ENCODE measurements around the gene PRR5L. TPM values are rescaled to one million over a fixed set of nuclear protein-coding genes. Genes with fewer than 3 reads are reported as not detected.

The PRR5L gene
- total and polyA plus RNA-seq, 2 experiments from 2014 or later, result 3.1 to 8.9 TPM

DNA sequence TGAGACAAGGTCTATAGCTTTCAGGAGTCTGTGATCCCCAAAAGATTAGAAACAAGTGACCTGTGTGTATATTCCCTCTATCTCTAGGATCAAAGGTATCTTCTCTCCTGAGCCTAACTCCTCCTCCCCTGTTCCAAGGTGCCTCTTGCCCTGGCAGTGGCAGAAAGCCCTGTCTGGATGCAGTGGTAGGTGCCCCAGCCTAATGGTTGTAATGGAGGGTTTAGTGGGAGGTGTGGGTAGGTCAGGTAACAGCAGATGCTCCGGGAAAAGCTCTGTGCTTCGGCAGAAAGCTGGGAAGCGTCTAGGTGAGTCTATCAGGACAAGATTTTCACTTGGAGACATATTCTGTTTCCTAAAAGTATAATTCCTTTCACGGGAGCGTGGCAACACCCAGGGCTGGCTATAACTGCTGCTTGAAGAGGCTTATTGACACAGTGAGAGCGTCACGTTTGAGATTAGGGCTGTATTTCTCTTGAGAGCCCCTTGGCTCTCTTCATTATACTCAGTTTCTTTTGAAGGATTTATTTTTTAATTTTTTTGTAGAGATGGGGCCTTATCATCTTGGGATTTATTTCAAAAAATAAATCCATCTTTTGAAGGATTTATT, 49.5 kb downstream of the PRR5L start:
- H3F3A ChIP-seq (replicated peaks; ENCODE audit: low read depth), result no peaks in the 10 kb centered on the region
- H3K4me1 ChIP-seq (ENCODE audit: insufficient read depth), result no peaks in the 10 kb centered on the region
- ATAC-seq (no peak), DNase-seq (ENCODE audit: low spot score) (no peak)
- H4K20me1 ChIP-seq (replicated peaks; ENCODE audit: insufficient read depth), result no peaks in the 10 kb centered on the region
- no peaks in the 10 kb centered on the region for H3K27me3 ChIP-seq (ENCODE audit: insufficient read depth)
- no peak overlapping the region for H3K4me2 ChIP-seq
- no peak overlapping the region for H3K4me3 ChIP-seq
- no peak overlapping the region for H2AFZ ChIP-seq
- H3K27me3 Mint-ChIP-seq (ENCODE audit: insufficient read depth, low read depth, poor library complexity), result peaks cover 5% of the 10 kb centered on the region
- no peaks in the 10 kb centered on the region for H3K79me2 ChIP-seq (replicated peaks; ENCODE audit: insufficient read depth)
- H3K27ac Mint-ChIP-seq, result no peak overlapping the region
- no peak overlapping the region for H3K27ac ChIP-seq (ENCODE audit: low read depth)
- H3K9me3 Mint-ChIP-seq, result no peaks in the 10 kb centered on the region
- H3K4me1 Mint-ChIP-seq, result no peaks in the 10 kb centered on the region
- no peaks in the 10 kb centered on the region for H3K36me3 Mint-ChIP-seq (ENCODE audit: low read depth)
- H3K9me2 ChIP-seq (ENCODE audit: insufficient read depth), result 0 out of 2 replicates have a peak, but pooled peaks cover 5% of the 10 kb centered on the region
- no peak for TF ChIP-seq ZNF331 (CRISPR knock-in tag; IDR thresholded peaks at IDR 0.05; ENCODE audit: low read depth)
- TF ChIP-seq ZNF114 (CRISPR knock-in tag; IDR thresholded peaks at IDR 0.05), result no peak
- no peak for TF ChIP-seq JUNB (IDR thresholded peaks at IDR 0.05; ENCODE audit: unreplicated experiment)
- TF ChIP-seq EZH2phosphoT487 (IDR thresholded peaks at IDR 0.05; ENCODE audit: unreplicated experiment), result no peak
- no peak for TF ChIP-seq CREB1 (CRISPR knock-in tag; IDR thresholded peaks at IDR 0.05; ENCODE audit: low read depth)
- no peak for TF ChIP-seq POLR2AphosphoS5 (IDR thresholded peaks at IDR 0.05; ENCODE audit: low read depth)
- TF ChIP-seq, protein P1, sequence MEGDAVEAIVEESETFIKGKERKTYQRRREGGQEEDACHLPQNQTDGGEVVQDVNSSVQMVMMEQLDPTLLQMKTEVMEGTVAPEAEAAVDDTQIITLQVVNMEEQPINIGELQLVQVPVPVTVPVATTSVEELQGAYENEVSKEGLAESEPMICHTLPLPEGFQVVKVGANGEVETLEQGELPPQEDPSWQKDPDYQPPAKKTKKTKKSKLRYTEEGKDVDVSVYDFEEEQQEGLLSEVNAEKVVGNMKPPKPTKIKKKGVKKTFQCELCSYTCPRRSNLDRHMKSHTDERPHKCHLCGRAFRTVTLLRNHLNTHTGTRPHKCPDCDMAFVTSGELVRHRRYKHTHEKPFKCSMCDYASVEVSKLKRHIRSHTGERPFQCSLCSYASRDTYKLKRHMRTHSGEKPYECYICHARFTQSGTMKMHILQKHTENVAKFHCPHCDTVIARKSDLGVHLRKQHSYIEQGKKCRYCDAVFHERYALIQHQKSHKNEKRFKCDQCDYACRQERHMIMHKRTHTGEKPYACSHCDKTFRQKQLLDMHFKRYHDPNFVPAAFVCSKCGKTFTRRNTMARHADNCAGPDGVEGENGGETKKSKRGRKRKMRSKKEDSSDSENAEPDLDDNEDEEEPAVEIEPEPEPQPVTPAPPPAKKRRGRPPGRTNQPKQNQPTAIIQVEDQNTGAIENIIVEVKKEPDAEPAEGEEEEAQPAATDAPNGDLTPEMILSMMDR (conservative IDR thresholded peaks at IDR 0.05; ENCODE audit: low read depth in 2 of 2), result no peak
- TF ChIP-seq, protein P2, sequence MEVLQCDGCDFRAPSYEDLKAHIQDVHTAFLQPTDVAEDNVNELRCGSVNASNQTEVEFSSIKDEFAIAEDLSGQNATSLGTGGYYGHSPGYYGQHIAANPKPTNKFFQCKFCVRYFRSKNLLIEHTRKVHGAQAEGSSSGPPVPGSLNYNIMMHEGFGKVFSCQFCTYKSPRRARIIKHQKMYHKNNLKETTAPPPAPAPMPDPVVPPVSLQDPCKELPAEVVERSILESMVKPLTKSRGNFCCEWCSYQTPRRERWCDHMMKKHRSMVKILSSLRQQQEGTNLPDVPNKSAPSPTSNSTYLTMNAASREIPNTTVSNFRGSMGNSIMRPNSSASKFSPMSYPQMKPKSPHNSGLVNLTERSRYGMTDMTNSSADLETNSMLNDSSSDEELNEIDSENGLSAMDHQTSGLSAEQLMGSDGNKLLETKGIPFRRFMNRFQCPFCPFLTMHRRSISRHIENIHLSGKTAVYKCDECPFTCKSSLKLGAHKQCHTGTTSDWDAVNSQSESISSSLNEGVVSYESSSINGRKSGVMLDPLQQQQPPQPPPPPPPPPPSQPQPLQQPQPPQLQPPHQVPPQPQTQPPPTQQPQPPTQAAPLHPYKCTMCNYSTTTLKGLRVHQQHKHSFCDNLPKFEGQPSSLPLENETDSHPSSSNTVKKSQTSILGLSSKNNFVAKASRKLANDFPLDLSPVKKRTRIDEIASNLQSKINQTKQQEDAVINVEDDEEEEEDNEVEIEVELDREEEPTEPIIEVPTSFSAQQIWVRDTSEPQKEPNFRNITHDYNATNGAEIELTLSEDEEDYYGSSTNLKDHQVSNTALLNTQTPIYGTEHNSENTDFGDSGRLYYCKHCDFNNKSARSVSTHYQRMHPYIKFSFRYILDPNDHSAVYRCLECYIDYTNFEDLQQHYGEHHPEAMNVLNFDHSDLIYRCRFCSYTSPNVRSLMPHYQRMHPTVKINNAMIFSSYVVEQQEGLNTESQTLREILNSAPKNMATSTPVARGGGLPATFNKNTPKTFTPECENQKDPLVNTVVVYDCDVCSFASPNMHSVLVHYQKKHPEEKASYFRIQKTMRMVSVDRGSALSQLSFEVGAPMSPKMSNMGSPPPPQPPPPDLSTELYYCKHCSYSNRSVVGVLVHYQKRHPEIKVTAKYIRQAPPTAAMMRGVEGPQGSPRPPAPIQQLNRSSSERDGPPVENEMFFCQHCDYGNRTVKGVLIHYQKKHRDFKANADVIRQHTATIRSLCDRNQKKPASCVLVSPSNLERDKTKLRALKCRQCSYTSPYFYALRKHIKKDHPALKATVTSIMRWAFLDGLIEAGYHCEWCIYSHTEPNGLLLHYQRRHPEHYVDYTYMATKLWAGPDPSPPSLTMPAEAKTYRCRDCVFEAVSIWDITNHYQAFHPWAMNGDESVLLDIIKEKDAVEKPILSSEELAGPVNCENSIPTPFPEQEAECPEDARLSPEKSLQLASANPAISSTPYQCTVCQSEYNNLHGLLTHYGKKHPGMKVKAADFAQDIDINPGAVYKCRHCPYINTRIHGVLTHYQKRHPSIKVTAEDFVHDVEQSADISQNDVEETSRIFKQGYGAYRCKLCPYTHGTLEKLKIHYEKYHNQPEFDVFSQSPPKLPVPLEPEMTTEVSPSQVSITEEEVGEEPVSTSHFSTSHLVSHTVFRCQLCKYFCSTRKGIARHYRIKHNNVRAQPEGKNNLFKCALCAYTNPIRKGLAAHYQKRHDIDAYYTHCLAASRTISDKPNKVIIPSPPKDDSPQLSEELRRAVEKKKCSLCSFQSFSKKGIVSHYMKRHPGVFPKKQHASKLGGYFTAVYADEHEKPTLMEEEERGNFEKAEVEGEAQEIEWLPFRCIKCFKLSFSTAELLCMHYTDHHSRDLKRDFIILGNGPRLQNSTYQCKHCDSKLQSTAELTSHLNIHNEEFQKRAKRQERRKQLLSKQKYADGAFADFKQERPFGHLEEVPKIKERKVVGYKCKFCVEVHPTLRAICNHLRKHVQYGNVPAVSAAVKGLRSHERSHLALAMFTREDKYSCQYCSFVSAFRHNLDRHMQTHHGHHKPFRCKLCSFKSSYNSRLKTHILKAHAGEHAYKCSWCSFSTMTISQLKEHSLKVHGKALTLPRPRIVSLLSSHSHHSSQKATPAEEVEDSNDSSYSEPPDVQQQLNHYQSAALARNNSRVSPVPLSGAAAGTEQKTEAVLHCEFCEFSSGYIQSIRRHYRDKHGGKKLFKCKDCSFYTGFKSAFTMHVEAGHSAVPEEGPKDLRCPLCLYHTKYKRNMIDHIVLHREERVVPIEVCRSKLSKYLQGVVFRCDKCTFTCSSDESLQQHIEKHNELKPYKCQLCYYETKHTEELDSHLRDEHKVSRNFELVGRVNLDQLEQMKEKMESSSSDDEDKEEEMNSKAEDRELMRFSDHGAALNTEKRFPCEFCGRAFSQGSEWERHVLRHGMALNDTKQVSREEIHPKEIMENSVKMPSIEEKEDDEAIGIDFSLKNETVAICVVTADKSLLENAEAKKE (CRISPR knock-in tag; IDR thresholded peaks at IDR 0.05), result no peak
- TF ChIP-seq NANOG (IDR thresholded peaks at IDR 0.05; ENCODE audit: borderline replicate concordance), result no peak
- TF ChIP-seq, protein P3, sequence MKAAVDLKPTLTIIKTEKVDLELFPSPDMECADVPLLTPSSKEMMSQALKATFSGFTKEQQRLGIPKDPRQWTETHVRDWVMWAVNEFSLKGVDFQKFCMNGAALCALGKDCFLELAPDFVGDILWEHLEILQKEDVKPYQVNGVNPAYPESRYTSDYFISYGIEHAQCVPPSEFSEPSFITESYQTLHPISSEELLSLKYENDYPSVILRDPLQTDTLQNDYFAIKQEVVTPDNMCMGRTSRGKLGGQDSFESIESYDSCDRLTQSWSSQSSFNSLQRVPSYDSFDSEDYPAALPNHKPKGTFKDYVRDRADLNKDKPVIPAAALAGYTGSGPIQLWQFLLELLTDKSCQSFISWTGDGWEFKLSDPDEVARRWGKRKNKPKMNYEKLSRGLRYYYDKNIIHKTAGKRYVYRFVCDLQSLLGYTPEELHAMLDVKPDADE (IDR thresholded peaks at IDR 0.05), result no peak
- TF ChIP-seq EZH2 (IDR thresholded peaks at IDR 0.05; ENCODE audit: low read depth, unreplicated experiment), result no peak
- TF ChIP-seq, protein P4, sequence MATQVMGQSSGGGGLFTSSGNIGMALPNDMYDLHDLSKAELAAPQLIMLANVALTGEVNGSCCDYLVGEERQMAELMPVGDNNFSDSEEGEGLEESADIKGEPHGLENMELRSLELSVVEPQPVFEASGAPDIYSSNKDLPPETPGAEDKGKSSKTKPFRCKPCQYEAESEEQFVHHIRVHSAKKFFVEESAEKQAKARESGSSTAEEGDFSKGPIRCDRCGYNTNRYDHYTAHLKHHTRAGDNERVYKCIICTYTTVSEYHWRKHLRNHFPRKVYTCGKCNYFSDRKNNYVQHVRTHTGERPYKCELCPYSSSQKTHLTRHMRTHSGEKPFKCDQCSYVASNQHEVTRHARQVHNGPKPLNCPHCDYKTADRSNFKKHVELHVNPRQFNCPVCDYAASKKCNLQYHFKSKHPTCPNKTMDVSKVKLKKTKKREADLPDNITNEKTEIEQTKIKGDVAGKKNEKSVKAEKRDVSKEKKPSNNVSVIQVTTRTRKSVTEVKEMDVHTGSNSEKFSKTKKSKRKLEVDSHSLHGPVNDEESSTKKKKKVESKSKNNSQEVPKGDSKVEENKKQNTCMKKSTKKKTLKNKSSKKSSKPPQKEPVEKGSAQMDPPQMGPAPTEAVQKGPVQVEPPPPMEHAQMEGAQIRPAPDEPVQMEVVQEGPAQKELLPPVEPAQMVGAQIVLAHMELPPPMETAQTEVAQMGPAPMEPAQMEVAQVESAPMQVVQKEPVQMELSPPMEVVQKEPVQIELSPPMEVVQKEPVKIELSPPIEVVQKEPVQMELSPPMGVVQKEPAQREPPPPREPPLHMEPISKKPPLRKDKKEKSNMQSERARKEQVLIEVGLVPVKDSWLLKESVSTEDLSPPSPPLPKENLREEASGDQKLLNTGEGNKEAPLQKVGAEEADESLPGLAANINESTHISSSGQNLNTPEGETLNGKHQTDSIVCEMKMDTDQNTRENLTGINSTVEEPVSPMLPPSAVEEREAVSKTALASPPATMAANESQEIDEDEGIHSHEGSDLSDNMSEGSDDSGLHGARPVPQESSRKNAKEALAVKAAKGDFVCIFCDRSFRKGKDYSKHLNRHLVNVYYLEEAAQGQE (IDR thresholded peaks at IDR 0.05; ENCODE audit: unreplicated experiment), result no peak
- TF ChIP-seq STAT1 (IDR thresholded peaks at IDR 0.05; ENCODE audit: unreplicated experiment), result no peak
- H3K4me3 Mint-ChIP-seq, result no peak overlapping the region
- H3K36me3 ChIP-seq (ENCODE audit: insufficient read depth), result no peaks in the 10 kb centered on the region

Data from GM23338 (cell line).